Liver (tissue), 9 donors: ENCODE results near the gene LDLRAD4. TPM values are rescaled to one million over a fixed set of nuclear protein-coding genes. Genes with fewer than 3 reads are reported as not detected.
"Not testable (repeated sequence)": the region's sequence is repeated elsewhere in the genome, so short reads cannot be mapped to it uniquely, and the experiment has no call there.

Experiments
- DNase-seq: peaks from one replicate; pipeline ENCODE4 v3.0.0-alpha.2; 2017; ENCODE audit warnings: low spot score
- H3K27ac ChIP-seq, 2 donors: one replicate each; pipeline ENCODE4 v1.7.0; 2013; ENCODE audit warnings: inconsistent platforms in 2 of 2, low read length in 2 of 2, control low read depth in 1 of 2, low read depth in 1 of 2, mild to moderate bottlenecking in 1 of 2
- H3K27me3 ChIP-seq, 4 donors: one replicate each; pipeline versions ENCODE4 v1.6.1 to v1.7.0; 2013; ENCODE audit warnings: low read length in 3 of 4, inconsistent platforms in 1 of 4, mild to moderate bottlenecking in 1 of 4, moderate library complexity in 1 of 4; ENCODE audit not compliant: control insufficient read depth in 4 of 4, insufficient read depth in 4 of 4
- H3K36me3 ChIP-seq, 4 donors: one replicate each; pipeline versions ENCODE4 v1.6.1 to v1.7.0; 2013; ENCODE audit warnings: low read length in 3 of 4, mild to moderate bottlenecking in 3 of 4, low read depth in 1 of 4, moderate library complexity in 1 of 4; ENCODE audit not compliant: control insufficient read depth in 4 of 4, insufficient read depth in 3 of 4
- H3K4me1 ChIP-seq, 4 donors: one replicate each; pipeline versions ENCODE4 v1.6.1 to v1.7.0; 2013; ENCODE audit warnings: low read length in 3 of 4, mild to moderate bottlenecking in 3 of 4, moderate library complexity in 1 of 4; ENCODE audit not compliant: control insufficient read depth in 4 of 4, insufficient read depth in 4 of 4
- H3K4me3 ChIP-seq, 3 donors: one replicate each; pipeline versions ENCODE4 v1.6.1 to v1.7.0; 2013; ENCODE audit warnings: low read length in 3 of 3, control low read depth in 1 of 3, low read depth in 1 of 3, mild to moderate bottlenecking in 1 of 3
- H3K9ac ChIP-seq, 2 donors: one replicate each; pipeline ENCODE4 v1.7.0; 2013; ENCODE audit warnings: low read length in 2 of 2, mild to moderate bottlenecking in 2 of 2, moderate library complexity in 2 of 2, control low read depth in 1 of 2, low read depth in 1 of 2
- H3K9me3 ChIP-seq, 4 donors: one replicate each; pipeline versions ENCODE4 v1.6.1 to v1.7.0; 2013; ENCODE audit warnings: low read length in 3 of 4; ENCODE audit not compliant: control insufficient read depth in 4 of 4
- EGR1 ChIP-seq, 2 donors: IDR thresholded peaks; 2 replicates each; pipeline ENCODE4 v1.6.1; 2016 to 2018; ENCODE audit warnings: antibody characterized with exemption in 2 of 2, low read depth in 2 of 2
- FOXA1 ChIP-seq: IDR thresholded peaks from 2 replicates; pipeline ENCODE4 v1.6.1; 2016; ENCODE audit warnings: antibody characterized with exemption
- FOXA2 ChIP-seq: IDR thresholded peaks from 2 replicates; pipeline ENCODE4 v1.6.1; 2016; ENCODE audit warnings: antibody characterized with exemption
- HNF4G ChIP-seq: IDR thresholded peaks from 2 replicates; pipeline ENCODE4 v1.6.1; 2016; ENCODE audit warnings: antibody characterized with exemption
- JUND ChIP-seq, 2 donors: IDR thresholded peaks; 2 replicates each; pipeline ENCODE4 v1.6.1; 2016; ENCODE audit warnings: antibody characterized with exemption in 2 of 2
- RAD21 ChIP-seq, 2 donors: IDR thresholded peaks; 2 replicates each; pipeline ENCODE4 v1.6.1; 2016; ENCODE audit warnings: antibody characterized with exemption in 2 of 2, mild to moderate bottlenecking in 2 of 2
- RXRA ChIP-seq, 2 donors: IDR thresholded peaks; 2 replicates each; pipeline ENCODE4 v1.6.1; 2017 to 2018; ENCODE audit warnings: antibody characterized with exemption in 2 of 2, mild to moderate bottlenecking in 1 of 2
- SP1 ChIP-seq: IDR thresholded peaks from 2 replicates; pipeline ENCODE4 v1.6.1; 2018; ENCODE audit warnings: antibody characterized with exemption, mild to moderate bottlenecking
- YY1 ChIP-seq: IDR thresholded peaks from 2 replicates; pipeline ENCODE4 v1.6.1; 2016; ENCODE audit warnings: antibody characterized with exemption, mild to moderate bottlenecking
- WGBS: extraction: QIAGEN DNeasy Blood & Tissue Kit; methylation state at CpG from one replicate; pipeline ENCODE4 v1.1.7; 2013; 5-methylcytosine and 5-hydroxymethylcytosine counted together
- polyA plus RNA-seq, 2 donors: library from polyadenylated mRNA; stranded (reverse) in 1 of 2; unstranded in 1 of 2; fragments of 200-250 nt in 1 of 2; fragments of >200 nt in 1 of 2; fragmentation: Nextera tagmentation in 1 of 2; extraction: Ambion mirVana in 1 of 2; gene quantifications; one replicate each; pipeline versions ENCODE4 v1.2.1 to v1.2.3, GENCODE V29; 2013 to 2015
- total RNA-seq, 2 donors: library from RNA; depleted of rRNA; stranded (reverse); fragments of >200 nt; gene quantifications; one replicate each; pipeline ENCODE4 v1.2.3, GENCODE V29; 2014
- TF ChIP-seq, protein P1 (sequence below): IDR thresholded peaks from 2 replicates; pipeline ENCODE4 v1.6.1; 2016; ENCODE audit warnings: antibody characterized with exemption
- TF ChIP-seq, protein P2 (sequence below): IDR thresholded peaks from 2 replicates; pipeline ENCODE4 v1.6.1; 2016; ENCODE audit warnings: antibody characterized with exemption, mild to moderate bottlenecking
- TF ChIP-seq, protein P3 (sequence below): IDR thresholded peaks from 2 replicates; pipeline ENCODE4 v1.6.1; 2016; ENCODE audit warnings: antibody characterized with exemption
- donor health status: healthy.
- donor health status: healthy.
- donor health status: healthy.
- donor health status: healthy.
- donor health status: healthy.

The LDLRAD4 gene
- total and polyA plus RNA-seq, 4 donors: 4.8 to 41.7 (median 12.7) TPM

DNA sequence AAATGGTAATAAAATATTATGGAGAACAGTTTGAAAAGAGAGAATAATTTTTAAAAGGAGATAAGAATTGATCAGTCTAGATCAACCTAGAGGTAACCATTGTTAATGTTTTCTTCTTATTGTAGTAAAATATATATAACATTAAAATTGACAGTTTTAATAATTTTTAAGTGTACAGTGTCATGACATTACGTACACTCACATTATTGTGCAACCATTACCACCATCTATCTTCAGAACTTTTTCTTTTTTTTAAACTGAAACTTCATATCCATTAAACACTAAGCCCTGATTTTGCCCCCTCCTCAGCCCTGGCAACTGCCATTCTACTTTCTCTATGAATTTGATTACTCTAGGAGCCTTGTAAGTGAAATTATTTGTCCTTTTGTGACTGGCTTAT lies 121.1 kb downstream of the LDLRAD4 start:
- H3K4me3 ChIP-seq: peak overlapping the region; percentile 43 to 72 (median 48)
- peaks cover 0 to 2% (median 0%) of the 10 kb centered on the region in 4 donors for H3K9me3 ChIP-seq
- DNase-seq: no peak
- peak overlapping the region; percentile 47 to 92 for H3K9ac ChIP-seq
- no peaks in the 10 kb centered on the region for H3K36me3 ChIP-seq
- H3K4me1 ChIP-seq: peaks cover 3 to 26% (median 13%) of the 10 kb centered on the region in 4 donors
- 38% methylated on average over 1 of the region's 1 CpG for WGBS
- TF ChIP-seq SP1: no peak
- no peak for TF ChIP-seq YY1
- TF ChIP-seq JUND (IDR thresholded peaks at IDR 0.05): no peak
- no peak for TF ChIP-seq FOXA1
- no peak for TF ChIP-seq FOXA2
- TF ChIP-seq, protein P1, sequence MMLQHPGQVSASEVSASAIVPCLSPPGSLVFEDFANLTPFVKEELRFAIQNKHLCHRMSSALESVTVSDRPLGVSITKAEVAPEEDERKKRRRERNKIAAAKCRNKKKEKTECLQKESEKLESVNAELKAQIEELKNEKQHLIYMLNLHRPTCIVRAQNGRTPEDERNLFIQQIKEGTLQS: no peak
- no peak for TF ChIP-seq HNF4G
- no peak for TF ChIP-seq EGR1 (IDR thresholded peaks at IDR 0.05; ENCODE audit: low read depth in 2 of 2)
- TF ChIP-seq, protein P2, sequence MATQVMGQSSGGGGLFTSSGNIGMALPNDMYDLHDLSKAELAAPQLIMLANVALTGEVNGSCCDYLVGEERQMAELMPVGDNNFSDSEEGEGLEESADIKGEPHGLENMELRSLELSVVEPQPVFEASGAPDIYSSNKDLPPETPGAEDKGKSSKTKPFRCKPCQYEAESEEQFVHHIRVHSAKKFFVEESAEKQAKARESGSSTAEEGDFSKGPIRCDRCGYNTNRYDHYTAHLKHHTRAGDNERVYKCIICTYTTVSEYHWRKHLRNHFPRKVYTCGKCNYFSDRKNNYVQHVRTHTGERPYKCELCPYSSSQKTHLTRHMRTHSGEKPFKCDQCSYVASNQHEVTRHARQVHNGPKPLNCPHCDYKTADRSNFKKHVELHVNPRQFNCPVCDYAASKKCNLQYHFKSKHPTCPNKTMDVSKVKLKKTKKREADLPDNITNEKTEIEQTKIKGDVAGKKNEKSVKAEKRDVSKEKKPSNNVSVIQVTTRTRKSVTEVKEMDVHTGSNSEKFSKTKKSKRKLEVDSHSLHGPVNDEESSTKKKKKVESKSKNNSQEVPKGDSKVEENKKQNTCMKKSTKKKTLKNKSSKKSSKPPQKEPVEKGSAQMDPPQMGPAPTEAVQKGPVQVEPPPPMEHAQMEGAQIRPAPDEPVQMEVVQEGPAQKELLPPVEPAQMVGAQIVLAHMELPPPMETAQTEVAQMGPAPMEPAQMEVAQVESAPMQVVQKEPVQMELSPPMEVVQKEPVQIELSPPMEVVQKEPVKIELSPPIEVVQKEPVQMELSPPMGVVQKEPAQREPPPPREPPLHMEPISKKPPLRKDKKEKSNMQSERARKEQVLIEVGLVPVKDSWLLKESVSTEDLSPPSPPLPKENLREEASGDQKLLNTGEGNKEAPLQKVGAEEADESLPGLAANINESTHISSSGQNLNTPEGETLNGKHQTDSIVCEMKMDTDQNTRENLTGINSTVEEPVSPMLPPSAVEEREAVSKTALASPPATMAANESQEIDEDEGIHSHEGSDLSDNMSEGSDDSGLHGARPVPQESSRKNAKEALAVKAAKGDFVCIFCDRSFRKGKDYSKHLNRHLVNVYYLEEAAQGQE: no peak
- TF ChIP-seq, protein P3, sequence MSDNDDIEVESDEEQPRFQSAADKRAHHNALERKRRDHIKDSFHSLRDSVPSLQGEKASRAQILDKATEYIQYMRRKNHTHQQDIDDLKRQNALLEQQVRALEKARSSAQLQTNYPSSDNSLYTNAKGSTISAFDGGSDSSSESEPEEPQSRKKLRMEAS: no peak
- no peak for TF ChIP-seq RXRA (IDR thresholded peaks at IDR 0.05)
- no peaks in the 10 kb centered on the region for H3K27me3 ChIP-seq
- peak overlapping the region; percentile 49 to 86 for H3K27ac ChIP-seq

DNA sequence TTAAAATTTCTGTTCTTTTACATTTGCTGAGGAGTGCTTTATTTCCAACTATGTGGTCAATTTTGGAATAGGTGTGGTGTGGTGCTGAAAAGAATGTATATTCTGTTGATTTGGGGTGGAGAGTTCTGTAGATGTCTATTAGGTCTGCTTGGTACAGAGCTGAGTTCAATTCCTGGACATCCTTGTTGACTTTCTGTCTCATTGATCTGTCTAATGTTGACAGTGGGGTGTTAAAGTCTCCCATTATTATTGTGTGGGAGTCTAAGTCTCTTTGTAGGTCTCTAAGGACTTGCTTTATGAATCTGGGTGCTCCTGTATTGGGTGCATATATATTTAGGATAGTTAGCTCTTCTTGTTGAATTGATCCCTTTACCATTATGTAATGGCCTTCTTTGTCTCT lies 127.9 kb downstream of the LDLRAD4 start:
- not testable (repeated sequence) for H3K9ac ChIP-seq, H3K27me3 ChIP-seq, H3K4me1 ChIP-seq, H3K9me3 ChIP-seq, H3K4me3 ChIP-seq, DNase-seq, H3K36me3 ChIP-seq, H3K27ac ChIP-seq

DNA sequence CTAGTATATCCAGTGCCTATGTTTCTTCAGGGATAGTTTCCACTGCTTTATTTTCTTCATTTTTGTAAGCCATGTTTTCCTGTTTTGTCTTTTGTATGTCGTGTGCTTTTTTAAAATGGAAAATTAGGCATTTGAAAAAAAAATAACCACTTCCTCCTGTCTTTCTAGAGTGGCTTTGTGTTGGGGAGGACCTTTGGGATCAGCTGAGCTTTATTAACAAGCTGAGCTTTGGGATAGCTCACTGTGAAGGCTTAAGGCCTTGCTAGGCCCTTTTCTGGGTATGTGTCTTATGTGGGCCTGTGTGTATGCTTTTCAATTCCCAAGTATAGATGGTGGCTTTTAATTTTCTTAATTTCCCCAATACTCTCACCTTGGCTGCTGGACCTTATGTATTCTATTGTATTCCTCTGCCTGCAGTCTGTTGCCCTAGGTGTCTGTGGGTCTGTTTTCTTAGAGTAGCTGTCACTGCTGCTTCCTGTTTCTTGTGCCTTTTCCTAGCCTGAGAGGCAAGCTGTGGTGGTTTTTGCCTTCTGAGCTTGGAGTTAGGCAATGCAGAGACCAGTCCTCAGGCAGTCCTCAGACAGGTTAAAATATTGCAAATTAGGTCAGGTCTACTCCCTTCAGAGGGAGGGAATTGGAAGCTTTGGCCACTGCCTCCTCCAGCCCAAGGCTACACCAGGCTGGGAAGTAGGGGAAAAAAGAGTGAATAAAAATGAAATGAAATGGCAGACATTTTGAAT lies 134.7 kb downstream of the LDLRAD4 start:
- WGBS: 57% methylated on average over 1 of the region's 1 CpG

More for the DNA sequence above, 134.7 kb downstream of the LDLRAD4 start:
- Histone ChIP-seq H3K4me1 (peaks cover 0 to 5% (median 4%) of the 10 kb centered on the region in 4 donors), H3K27ac (peak overlapping the region; percentile 17 to 28), H3K27me3 (no peaks in the 10 kb centered on the region), H3K4me3 (no peak overlapping the region), H3K9me3 (no peaks in the 10 kb centered on the region), H3K9ac (no peak overlapping the region), H3K36me3 (no peaks in the 10 kb centered on the region)
- no peak for DNase-seq
- TF ChIP-seq RAD21 (IDR thresholded peaks at IDR 0.05) (peak in 1 of 2 donors; percentile 7), YY1 (no peak)
